Ramos (cell line): ENCODE measurements around the gene ERVW-1.

Experiments used
- in situ Hi-C: fragments of 300-500 bp; cut with MboI; formaldehyde crosslinking; loops from one replicate; pipeline ENCODE4 v1.14.3; 2022; ENCODE audit warnings: low sequenced_read_pairs; ENCODE audit not compliant: unreplicated experiment

The ERVW-1 gene

GRCh38 chr7:92433019-92433418 is 44.7 kb downstream of the ERVW-1 start:
- in situ Hi-C loops, result no loop called here

DNA sequence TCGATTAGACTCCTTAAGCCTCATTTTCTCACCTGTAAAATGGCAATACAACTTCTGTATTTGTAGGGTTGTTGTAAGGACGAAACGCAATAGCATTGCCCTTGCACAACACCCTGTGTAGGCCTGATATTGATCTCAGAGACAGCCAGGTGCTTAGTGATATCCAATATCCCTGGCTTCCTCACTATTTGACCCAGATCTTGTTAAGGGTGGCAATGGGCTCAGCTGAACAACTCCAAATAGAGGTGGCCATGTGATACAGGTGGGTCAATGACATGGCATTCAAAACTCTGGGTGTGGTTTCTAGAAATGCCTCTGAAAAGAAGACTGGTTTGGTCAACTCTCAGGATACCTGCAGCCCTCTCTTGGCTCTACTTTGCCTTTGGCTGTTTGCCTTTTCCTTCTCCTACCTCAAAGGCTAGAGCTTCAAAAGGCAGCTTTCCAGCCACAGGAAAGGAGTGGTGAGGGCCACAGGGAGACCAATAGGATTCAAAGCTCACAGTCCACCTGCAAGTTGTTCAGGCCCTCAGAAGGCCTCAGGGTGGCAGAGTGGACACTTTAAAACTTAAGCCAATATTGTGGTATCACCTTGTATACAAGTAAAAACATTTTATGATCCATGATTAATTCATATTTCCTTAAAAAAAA is 45.3 kb downstream of the ERVW-1 start:
- in situ Hi-C loops, result no loop called here

DNA sequence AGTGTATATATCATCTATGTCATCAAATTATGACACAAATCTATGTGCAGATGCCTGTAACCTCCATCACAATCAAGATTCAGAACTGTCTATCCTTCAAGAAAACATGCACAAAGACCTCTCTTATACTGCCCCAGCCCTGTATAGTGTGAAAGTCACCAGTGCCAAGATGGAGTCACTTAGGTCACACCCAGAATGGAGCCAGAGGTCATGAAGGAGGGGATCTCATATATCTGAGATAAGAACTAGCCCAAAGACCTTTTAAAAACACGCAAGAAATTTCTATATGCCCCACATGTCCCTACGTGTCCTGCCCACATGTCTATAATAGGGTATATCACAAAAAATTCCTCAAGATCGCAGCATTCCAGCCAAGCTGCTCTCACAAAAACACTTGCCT is 50.6 kb downstream of the ERVW-1 start:
- in situ Hi-C loops, result no loop called here

DNA sequence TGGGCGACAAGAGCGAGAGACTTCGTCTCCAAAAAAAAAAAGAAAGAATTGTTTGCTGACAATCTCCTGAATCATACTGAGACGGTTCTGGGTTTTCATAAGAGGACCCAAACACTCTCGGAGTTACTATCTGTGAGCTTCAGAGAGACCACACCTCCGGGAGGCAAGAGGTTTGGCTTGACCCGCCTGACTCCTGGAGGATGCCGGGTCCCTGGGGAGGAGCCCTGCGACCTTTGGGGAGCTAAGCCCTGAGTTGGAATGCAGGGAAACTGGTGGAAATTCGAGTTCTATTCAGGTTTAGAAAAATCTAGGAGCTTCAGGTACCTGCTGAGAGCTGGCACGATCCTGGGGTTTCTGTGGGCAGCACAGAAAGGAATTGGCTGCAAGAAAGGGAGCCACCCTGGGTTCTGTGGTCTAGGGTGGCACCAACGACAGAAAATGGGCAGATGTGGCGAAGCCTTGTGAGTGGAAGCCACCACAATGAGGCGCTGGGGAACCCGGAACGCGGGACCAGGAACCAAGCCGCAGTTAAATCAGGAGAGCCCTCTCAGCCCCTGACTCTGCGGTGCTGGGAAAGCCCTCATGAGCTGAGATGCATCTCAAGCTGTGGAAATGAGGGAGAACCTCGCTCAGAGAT is 52.3 kb downstream of the ERVW-1 start:
- in situ Hi-C loops, result no loop called here

GRCh38 chr7:92423710-92424131 is 54.0 kb downstream of the ERVW-1 start:
- in situ Hi-C loops, result no loop called here

- in situ Hi-C loops, result no loop called here
These were observed 54.8 kb downstream of the ERVW-1 start for GRCh38 chr7:92422926-92423325.

GRCh38 chr7:92421676-92422435 is 55.9 kb downstream of the ERVW-1 start:
- in situ Hi-C loops, result no loop called here
